HG03159 (cell line): Measurements from ENCODE around the gene HNRNPU.

Experiments used
- ATAC-seq: cut with Tn5 transposase; IDR thresholded peaks from one replicate; pipeline ENCODE4 v1.9.1; 2021; ENCODE audit warnings: mild to moderate bottlenecking, moderate library complexity; ENCODE audit not compliant: unreplicated experiment

Gene HNRNPU

DNA sequence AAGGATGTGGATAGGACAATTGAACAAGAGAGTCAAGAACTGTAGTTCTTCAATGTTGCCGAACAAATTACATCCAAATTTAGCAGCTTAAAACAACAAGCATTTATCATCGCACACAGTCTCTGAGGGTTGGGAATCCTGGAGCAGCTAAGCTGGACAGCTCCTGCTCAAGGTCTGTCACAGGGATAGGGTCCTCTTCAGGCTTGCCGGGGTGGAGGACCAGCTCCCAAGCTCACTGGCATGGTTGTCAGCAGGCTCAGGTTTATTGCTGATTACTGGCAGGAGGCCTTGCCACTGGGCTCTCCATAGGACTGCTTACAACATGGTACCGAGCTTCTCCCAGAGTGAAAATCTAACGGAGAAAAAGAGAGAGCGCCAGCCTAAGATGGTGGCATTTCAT lies 51.0 kb downstream of the HNRNPU start:
- no peak for ATAC-seq

DNA sequence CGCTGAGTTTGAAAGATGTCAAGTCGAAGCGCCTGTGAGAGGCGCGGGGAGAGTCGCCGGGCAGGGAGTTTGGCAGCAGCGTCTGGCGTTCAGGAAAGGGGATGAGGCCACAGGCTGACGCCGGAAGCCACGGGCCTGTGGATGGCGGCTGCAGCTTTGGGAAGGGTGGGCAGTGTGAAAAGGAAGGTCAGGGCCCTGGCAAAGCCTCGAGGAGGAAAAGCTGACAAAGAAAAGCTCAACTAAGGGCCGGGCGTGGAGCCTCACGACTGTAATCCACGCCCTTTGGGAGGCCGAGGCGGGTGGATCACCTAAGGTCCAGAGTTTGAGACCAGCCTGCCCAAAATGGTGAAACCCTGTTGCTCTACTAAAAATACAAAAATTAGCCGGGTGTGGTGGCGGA lies 54.1 kb downstream of the HNRNPU start:
- ATAC-seq, result no peak

DNA sequence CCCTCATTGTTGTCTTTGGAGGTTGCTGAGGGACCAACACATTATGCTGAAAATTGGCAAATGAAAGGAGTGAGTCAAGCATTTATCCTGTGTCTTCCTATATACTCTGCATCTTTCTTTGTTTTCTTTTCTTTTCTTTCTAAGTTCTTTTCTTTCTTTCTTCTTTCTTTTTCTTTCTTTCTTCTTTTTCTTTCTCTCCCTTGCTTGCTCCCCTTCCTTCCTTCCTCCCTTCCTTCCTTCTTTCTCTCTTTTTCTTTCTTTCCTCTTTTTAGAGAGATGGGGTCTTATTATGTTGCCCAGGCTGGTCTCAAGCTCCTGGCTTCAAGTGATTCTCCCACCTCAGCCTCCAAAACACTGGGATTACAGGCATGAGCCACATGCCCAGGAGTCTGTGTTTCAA lies 57.2 kb downstream of the HNRNPU start:
- ATAC-seq, result no peak

DNA sequence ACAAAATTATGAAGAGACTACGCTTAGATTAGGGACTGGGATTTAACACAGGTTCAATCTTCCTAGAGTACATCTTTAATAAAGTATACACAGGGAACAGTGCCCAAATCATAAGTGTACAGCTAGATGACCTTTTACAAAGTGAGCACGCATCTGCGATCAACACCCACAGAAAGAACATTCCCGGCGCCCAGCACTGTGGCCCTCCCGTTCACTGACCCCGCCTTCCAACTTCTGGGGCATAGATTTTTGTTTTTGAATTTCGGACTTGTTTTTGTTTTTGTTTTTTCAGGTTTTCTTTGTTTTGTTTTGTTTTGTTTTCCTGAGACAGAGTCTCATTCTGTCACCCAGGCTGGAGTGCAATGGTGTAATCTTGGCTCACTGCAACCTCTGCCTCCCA lies 59.5 kb downstream of the HNRNPU start:
- no peak for ATAC-seq

DNA sequence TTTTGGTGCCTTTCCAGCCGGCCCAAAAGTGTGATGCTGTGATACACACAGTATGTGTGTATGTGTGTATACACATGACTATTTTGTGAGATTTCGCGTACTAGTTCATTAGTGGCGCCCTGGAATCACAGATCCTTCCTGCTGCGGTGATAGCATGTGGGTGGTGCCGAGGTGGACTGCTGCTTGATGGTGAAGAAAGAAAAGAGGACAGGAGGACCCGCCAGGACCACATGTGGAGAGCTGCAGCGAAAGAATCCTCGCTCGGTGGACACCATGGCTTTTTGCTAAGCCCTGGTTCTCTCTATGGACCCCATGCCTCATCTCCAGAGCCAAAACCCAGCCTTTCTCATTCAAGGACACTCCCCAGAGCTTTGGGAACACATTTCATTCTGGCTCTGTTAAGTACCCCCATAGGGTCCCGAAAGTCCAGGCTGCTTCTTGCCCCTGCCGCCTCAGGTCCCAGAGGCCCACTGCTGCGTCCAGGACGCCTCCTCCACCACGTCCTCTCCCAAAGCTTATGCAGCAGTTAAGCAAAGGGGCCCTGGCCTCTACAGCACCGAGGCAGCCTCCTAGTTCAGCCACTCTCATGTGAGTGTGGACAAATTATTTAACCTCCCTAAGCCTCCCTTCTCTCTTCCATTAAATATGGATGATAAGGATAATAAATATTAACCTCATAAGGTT lies 61.6 kb downstream of the HNRNPU start:
- ATAC-seq, result no peak

- no peak for ATAC-seq
Observed at GRCh38 chr1:244802041-244802440, 62.3 kb downstream of the HNRNPU start.

DNA sequence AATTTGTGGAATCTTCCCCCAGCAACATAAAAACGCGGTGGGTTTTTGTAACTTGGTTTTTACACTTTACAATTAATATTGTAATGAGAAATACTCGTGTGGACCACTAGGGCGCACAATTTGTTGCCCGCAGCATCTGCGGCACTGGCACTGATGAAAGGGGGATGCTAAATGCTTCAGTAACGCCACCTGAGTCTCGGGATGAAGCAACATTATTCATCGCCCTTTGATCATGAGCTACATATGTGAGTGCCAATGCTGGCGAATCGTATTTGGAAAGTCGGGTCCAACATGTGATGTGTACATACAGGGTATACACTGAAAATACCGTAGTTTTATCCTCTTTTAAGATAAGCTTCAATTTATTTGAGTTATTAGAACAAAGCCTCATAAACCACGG lies 63.1 kb downstream of the HNRNPU start:
- peak; percentile 82 for ATAC-seq

- ATAC-seq, result no peak
Observed at GRCh38 chr1:244800821-244801220, 63.5 kb downstream of the HNRNPU start.
